HG02884 (cell line): Measurements from ENCODE around the gene CSF3R.

Experiments
- ATAC-seq: cut with Tn5 transposase; IDR thresholded peaks from one replicate; pipeline ENCODE4 v1.9.1; 2021; ENCODE audit warnings: mild to moderate bottlenecking, moderate library complexity; ENCODE audit not compliant: unreplicated experiment

Gene CSF3R

DNA sequence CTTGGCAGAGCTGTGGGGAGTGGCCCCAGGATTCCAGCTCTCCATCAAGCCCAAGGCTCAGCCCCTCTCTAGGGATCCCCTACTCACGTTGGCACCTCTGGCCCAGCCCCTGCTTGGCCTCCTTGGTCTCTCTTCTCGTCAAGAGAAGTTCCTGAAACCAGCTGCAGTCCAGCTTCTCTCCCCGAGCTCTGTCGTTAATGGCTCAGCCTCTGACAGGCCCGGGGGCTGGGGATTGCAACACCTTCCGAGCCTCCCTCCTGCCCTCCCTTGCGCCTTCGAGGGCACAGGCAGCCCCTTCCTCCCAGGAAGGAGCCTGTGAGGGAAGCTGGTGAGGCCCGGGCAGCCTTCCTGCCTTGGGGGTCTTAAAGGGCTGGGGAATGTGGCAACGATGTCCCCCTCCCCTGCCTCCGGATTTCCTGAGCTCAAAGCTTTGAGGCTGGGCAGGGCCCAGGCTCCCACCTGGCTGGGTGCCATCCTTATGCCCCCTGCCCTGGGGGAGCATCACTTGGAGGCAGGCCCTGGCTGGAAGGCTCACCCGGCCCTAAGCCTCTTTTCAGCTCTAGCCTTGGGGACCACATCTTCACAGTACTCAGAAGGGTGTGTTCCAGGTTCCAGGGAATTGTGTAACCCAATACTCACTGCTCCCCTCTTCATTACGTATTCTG lies at the start of gene CSF3R:
CSF3R (minus strand) TSS at position 190 of the 665 bp plus-strand sequence. CDS start 3,417 bp downstream, outside the sequence.
- no peak for ATAC-seq

DNA sequence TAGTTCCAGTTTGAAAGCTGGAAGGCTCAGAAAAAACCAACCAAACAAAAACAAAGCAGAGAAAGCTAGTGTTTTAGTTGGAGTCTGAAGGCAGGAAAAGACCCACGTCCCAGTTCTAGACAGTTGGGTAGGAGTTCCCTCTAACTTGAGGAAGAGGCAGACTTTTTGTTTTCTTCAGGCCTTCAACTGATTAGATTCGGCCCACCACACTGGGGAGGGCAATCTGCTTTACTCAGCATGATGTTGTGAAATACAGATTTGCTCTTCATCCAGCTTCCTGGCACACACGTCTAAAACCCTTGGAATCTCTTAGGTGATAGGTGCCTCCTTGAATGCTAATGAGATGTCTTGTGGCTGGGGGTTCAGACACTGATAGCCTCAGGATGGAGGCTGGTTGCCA lies 49.1 kb upstream of the CSF3R start:
- no peak for ATAC-seq

- no peak for ATAC-seq
Measured at GRCh38 chr1:36530791-36531190, 48.1 kb upstream of the CSF3R start.

DNA sequence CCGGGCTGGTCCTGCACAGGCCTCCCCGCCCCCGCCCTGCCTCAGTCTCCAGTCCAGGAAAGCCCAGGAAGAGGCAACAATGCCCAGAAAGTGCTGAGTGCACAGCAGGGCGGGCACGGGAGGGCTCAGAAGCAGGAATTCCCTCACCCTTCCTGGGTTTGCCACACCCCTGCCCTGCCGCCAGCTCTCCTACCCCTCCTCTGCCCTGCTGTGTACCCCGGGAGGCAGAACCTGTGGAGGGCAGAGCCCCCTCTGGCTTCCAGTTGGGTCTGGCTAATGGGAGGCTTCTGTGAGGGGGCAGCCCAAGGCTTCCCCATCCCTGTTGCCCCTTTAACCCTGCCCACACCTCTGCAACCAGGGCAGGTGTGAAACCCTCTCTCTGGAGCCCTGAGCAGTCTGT lies 47.5 kb upstream of the CSF3R start:
- no peak for ATAC-seq

- no peak for ATAC-seq
Measured at GRCh38 chr1:36529769-36530260, 47.1 kb upstream of the CSF3R start.

- no peak for ATAC-seq
Measured at GRCh38 chr1:36528361-36529349, 45.9 kb upstream of the CSF3R start.

DNA sequence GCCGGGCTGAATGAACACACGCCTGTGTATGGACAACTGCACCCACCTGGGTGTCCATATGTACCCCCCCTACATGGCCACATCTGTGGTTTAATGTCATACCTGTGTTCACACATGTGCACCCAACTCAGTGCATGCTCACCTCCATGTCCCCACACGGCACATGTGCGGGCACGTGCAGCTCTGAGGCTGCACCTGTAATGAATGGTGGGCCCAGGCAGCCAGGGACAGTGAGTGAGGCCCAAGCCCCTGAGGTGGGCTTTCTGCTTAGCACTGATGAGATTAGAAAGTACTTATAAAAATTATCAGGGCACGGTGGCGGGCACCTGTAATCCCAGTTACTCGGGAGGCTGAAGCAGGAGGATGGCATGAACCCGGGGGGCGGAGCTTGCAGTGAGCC lies 42.5 kb upstream of the CSF3R start:
- no peak for ATAC-seq

- no peak for ATAC-seq
Measured at GRCh38 chr1:36524359-36525062, 41.8 kb upstream of the CSF3R start.

DNA sequence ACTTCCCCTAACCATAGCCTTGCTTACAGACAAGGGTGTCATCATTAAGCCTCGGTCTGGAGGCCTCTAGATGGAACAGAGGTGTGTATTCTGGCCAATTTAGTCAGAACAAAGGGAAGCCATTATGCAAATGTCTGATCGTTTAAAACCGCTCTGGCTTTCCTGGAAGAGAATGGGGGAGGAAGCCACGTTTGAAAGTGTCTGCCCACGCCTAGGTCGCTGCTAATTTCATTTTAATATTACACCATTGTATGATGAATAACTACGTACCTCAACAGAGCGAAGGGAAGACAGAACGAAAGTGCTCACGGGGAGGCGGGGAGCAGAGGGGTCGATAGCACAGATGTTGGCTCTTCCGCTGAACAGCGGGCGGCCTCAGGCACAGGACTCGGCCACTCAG lies 41.1 kb upstream of the CSF3R start:
- no peak for ATAC-seq

DNA sequence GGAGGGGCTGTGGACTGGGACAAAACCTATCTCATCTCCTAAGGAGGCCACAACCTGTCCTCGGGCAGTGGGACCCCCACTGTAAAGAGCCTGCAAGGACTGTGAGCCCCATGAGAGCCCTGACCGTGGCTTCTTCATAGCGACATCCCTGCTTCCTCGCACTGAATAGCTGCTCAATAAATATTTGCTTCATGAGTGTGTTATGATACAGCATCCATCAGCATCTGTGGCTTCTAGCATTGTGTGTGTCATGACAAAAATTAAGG lies 40.5 kb upstream of the CSF3R start:
- no peak for ATAC-seq

GRCh38 chr1:36522461-36523229 lies 39.9 kb upstream of the CSF3R start:
- no peak for ATAC-seq

GRCh38 chr1:36522021-36522420 lies 39.3 kb upstream of the CSF3R start:
- no peak for ATAC-seq

GRCh38 chr1:36520771-36521420 lies 38.2 kb upstream of the CSF3R start:
- no peak for ATAC-seq

DNA sequence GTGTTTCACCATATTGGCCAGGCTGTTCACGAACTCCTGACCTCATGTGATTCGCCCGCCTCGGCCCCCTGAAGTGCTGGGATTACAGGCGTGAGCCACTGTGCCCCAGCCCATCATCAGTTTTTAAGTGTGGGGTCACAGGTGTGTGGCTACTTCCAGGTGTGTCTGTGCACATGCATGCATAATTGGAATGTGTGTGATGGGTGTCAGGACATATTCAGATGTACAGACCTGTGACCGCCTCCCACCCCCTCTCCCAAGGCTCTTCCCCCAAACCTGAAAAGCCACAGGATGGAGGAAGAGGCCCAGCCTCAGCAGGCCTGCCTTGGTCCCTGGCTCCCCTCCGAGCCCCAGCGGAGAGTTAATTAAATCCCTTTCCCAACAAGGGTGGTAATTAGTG lies 37.3 kb upstream of the CSF3R start:
- no peak for ATAC-seq

GRCh38 chr1:36517011-36517771 lies 34.5 kb upstream of the CSF3R start:
- no peak for ATAC-seq

- no peak for ATAC-seq
Measured at GRCh38 chr1:36516372-36517010, 33.8 kb upstream of the CSF3R start.

GRCh38 chr1:36515315-36516138 lies 32.8 kb upstream of the CSF3R start:
- ATAC-seq = no peak

- no peak for ATAC-seq
Measured at GRCh38 chr1:36514501-36514900, 31.8 kb upstream of the CSF3R start.
